Activated T-cell treated with anti-CD3 and anti-CD28 coated beads, Interleukin-2, amount 50 U/mL, for 24 hours (primary cell): Measurements from ENCODE around the gene DSCAM.
"Not testable (repeated sequence)": the region's sequence is repeated elsewhere in the genome, so short reads cannot be mapped to it uniquely, and the experiment has no call there.

Experiments used
- DNase-seq: peaks from one replicate; pipeline ENCODE4 v3.0.0-alpha.2; 2020
- H3K27ac Mint-ChIP-seq: 2 replicates; pipeline ENCODE4 v1.8.0; 2020; ENCODE audit warnings: mild to moderate bottlenecking, mixed read lengths
- H3K27me3 Mint-ChIP-seq: 2 replicates; pipeline ENCODE4 v1.8.0; 2020; ENCODE audit warnings: mixed read lengths
- H3K36me3 Mint-ChIP-seq: 2 replicates; pipeline ENCODE4 v1.8.0; 2020; ENCODE audit warnings: low read depth, mixed read lengths
- H3K4me1 Mint-ChIP-seq: 2 replicates; pipeline ENCODE4 v1.8.0; 2020; ENCODE audit warnings: low read depth, mixed read lengths
- H3K4me3 Mint-ChIP-seq: 2 replicates; pipeline ENCODE4 v1.8.0; 2020; ENCODE audit warnings: mild to moderate bottlenecking, moderate library complexity, mixed read lengths
- H3K9me3 Mint-ChIP-seq: 2 replicates; pipeline ENCODE4 v1.8.0; 2020; ENCODE audit warnings: mixed read lengths

DSCAM gene

GRCh38 chr21:40028393-40028792, 818.6 kb downstream of the DSCAM start:
- H3K27me3 Mint-ChIP-seq, DNase-seq, H3K9me3 Mint-ChIP-seq, H3K36me3 Mint-ChIP-seq, H3K4me1 Mint-ChIP-seq, H3K27ac Mint-ChIP-seq, H3K4me3 Mint-ChIP-seq: not testable (repeated sequence)

GRCh38 chr21:40021558-40022351, 825.2 kb downstream of the DSCAM start:
- no peak for DNase-seq
- no peaks in the 10 kb centered on the region for H3K27me3 Mint-ChIP-seq
- no peaks in the 10 kb centered on the region for H3K36me3 Mint-ChIP-seq
- no peaks in the 10 kb centered on the region for H3K9me3 Mint-ChIP-seq
- H3K4me3 Mint-ChIP-seq: no peak overlapping the region
- no peak overlapping the region for H3K27ac Mint-ChIP-seq
- no peaks in the 10 kb centered on the region for H3K4me1 Mint-ChIP-seq

GRCh38 chr21:40020651-40021050, 826.3 kb downstream of the DSCAM start:
- no peak for DNase-seq
- Mint-ChIP-seq H3K4me3 (no peak overlapping the region), H3K27me3 (no peaks in the 10 kb centered on the region), H3K4me1 (no peaks in the 10 kb centered on the region), H3K9me3 (no peaks in the 10 kb centered on the region), H3K36me3 (no peaks in the 10 kb centered on the region), H3K27ac (no peak overlapping the region)

- no peak for DNase-seq
- Mint-ChIP-seq H3K9me3 (peaks cover 4% of the 10 kb centered on the region), H3K4me1 (no peaks in the 10 kb centered on the region), H3K27me3 (no peaks in the 10 kb centered on the region), H3K4me3 (no peak overlapping the region), H3K36me3 (no peaks in the 10 kb centered on the region), H3K27ac (no peak overlapping the region)
Measured at GRCh38 chr21:40018871-40019475, 828.0 kb downstream of the DSCAM start.

- DNase-seq: no peak
- Mint-ChIP-seq H3K27me3 (no peaks in the 10 kb centered on the region), H3K9me3 (peaks cover 4% of the 10 kb centered on the region), H3K36me3 (no peaks in the 10 kb centered on the region), H3K4me1 (no peaks in the 10 kb centered on the region), H3K27ac (no peak overlapping the region), H3K4me3 (no peak overlapping the region)
Measured at GRCh38 chr21:40016667-40017066, 830.3 kb downstream of the DSCAM start.

- H3K9me3 Mint-ChIP-seq: peaks cover 4% of the 10 kb centered on the region
Measured at GRCh38 chr21:40016234-40016633, 830.7 kb downstream of the DSCAM start.

GRCh38 chr21:40015818-40016217, 831.1 kb downstream of the DSCAM start:
- H3K4me3 Mint-ChIP-seq: no peak overlapping the region
- no peaks in the 10 kb centered on the region for H3K27me3 Mint-ChIP-seq
- no peak overlapping the region for H3K27ac Mint-ChIP-seq
- no peak for DNase-seq
- H3K36me3 Mint-ChIP-seq: no peaks in the 10 kb centered on the region
- H3K9me3 Mint-ChIP-seq: peaks cover 4% of the 10 kb centered on the region
- no peaks in the 10 kb centered on the region for H3K4me1 Mint-ChIP-seq

More at GRCh38 chr21:40016234-40016633, 830.7 kb downstream of the DSCAM start:
- no peaks in the 10 kb centered on the region for H3K27me3 Mint-ChIP-seq
- no peaks in the 10 kb centered on the region for H3K36me3 Mint-ChIP-seq
- no peaks in the 10 kb centered on the region for H3K4me1 Mint-ChIP-seq
- H3K4me3 Mint-ChIP-seq: no peak overlapping the region
- H3K27ac Mint-ChIP-seq: no peak overlapping the region
- no peak for DNase-seq

- peaks cover 4% of the 10 kb centered on the region for H3K9me3 Mint-ChIP-seq
- H3K36me3 Mint-ChIP-seq: no peaks in the 10 kb centered on the region
- no peaks in the 10 kb centered on the region for H3K4me1 Mint-ChIP-seq
- H3K27ac Mint-ChIP-seq: no peak overlapping the region
- DNase-seq: no peak
- H3K27me3 Mint-ChIP-seq: no peaks in the 10 kb centered on the region
- no peak overlapping the region for H3K4me3 Mint-ChIP-seq
Measured at GRCh38 chr21:40014394-40014793, 832.6 kb downstream of the DSCAM start.

GRCh38 chr21:40013001-40013735, 833.8 kb downstream of the DSCAM start:
- Mint-ChIP-seq H3K9me3 (peaks cover 4% of the 10 kb centered on the region), H3K27ac (no peak overlapping the region), H3K4me1 (no peaks in the 10 kb centered on the region), H3K4me3 (no peak overlapping the region), H3K36me3 (no peaks in the 10 kb centered on the region), H3K27me3 (no peaks in the 10 kb centered on the region)
- DNase-seq: no peak

GRCh38 chr21:40011371-40011770, 835.6 kb downstream of the DSCAM start:
- no peak for DNase-seq
- no peak overlapping the region for H3K4me3 Mint-ChIP-seq
- no peaks in the 10 kb centered on the region for H3K36me3 Mint-ChIP-seq
- no peaks in the 10 kb centered on the region for H3K27me3 Mint-ChIP-seq
- peaks cover 4% of the 10 kb centered on the region for H3K9me3 Mint-ChIP-seq
- no peak overlapping the region for H3K27ac Mint-ChIP-seq
- no peaks in the 10 kb centered on the region for H3K4me1 Mint-ChIP-seq

- H3K27ac Mint-ChIP-seq: no peak overlapping the region
- peaks cover 4% of the 10 kb centered on the region for H3K9me3 Mint-ChIP-seq
- no peaks in the 10 kb centered on the region for H3K36me3 Mint-ChIP-seq
- no peak for DNase-seq
- H3K27me3 Mint-ChIP-seq: no peaks in the 10 kb centered on the region
- H3K4me1 Mint-ChIP-seq: no peaks in the 10 kb centered on the region
- H3K4me3 Mint-ChIP-seq: no peak overlapping the region
Measured at GRCh38 chr21:40002978-40003377, 844.0 kb downstream of the DSCAM start.

- peaks cover 2% of the 10 kb centered on the region for H3K9me3 Mint-ChIP-seq
- DNase-seq: no peak
- H3K4me3 Mint-ChIP-seq: no peak overlapping the region
- no peaks in the 10 kb centered on the region for H3K27me3 Mint-ChIP-seq
- H3K36me3 Mint-ChIP-seq: no peaks in the 10 kb centered on the region
- H3K4me1 Mint-ChIP-seq: no peaks in the 10 kb centered on the region
- no peak overlapping the region for H3K27ac Mint-ChIP-seq
Measured at GRCh38 chr21:39984286-39984991, 862.5 kb downstream of the DSCAM start.

GRCh38 chr21:39980241-39980820, 866.6 kb downstream of the DSCAM start:
- no peaks in the 10 kb centered on the region for H3K36me3 Mint-ChIP-seq
- H3K4me1 Mint-ChIP-seq: no peaks in the 10 kb centered on the region

GRCh38 chr21:39979321-39979720, 867.6 kb downstream of the DSCAM start:
- Mint-ChIP-seq H3K9me3 (no peaks in the 10 kb centered on the region), H3K4me1 (no peaks in the 10 kb centered on the region), H3K27me3 (peaks cover 5% of the 10 kb centered on the region), H3K27ac (no peak overlapping the region), H3K36me3 (no peaks in the 10 kb centered on the region), H3K4me3 (no peak overlapping the region)
- DNase-seq: no peak

More at GRCh38 chr21:39980241-39980820, 866.6 kb downstream of the DSCAM start:
- no peaks in the 10 kb centered on the region for H3K9me3 Mint-ChIP-seq
- no peak for DNase-seq
- H3K27me3 Mint-ChIP-seq: peaks cover 5% of the 10 kb centered on the region
- H3K27ac Mint-ChIP-seq: no peak overlapping the region
- no peak overlapping the region for H3K4me3 Mint-ChIP-seq
